WTC11 (cell line): ENCODE results near the gene CENPE.

ENCODE experiments used
- ARID4B ChIP-seq: sonication (generic); formaldehyde crosslinking; IDR thresholded peaks from 2 replicates; pipeline ENCODE4 v1.8.0; 2023; ENCODE audit warnings: missing genetic modification reagents, mild to moderate bottlenecking, borderline replicate concordance
- CREB1 ChIP-seq: sonication (generic); formaldehyde crosslinking; IDR thresholded peaks from 2 replicates; pipeline ENCODE4 v1.8.0; 2023; ENCODE audit warnings: mild to moderate bottlenecking, missing genetic modification reagents
- CREM ChIP-seq: sonication (generic); formaldehyde crosslinking; IDR thresholded peaks from 2 replicates; pipeline ENCODE4 v1.8.1; 2022; ENCODE audit warnings: mild to moderate bottlenecking, missing genetic modification reagents, moderate library complexity
- HMGXB4 ChIP-seq: sonication (generic); formaldehyde crosslinking; IDR thresholded peaks from 2 replicates; pipeline ENCODE4 v1.8.1; 2023; ENCODE audit warnings: mild to moderate bottlenecking, moderate library complexity, missing genetic modification reagents
- IRF2 ChIP-seq: sonication (generic); formaldehyde crosslinking; IDR thresholded peaks from 2 replicates; pipeline ENCODE4 v1.8.0; 2022; ENCODE audit warnings: low read depth, missing genetic modification reagents, borderline replicate concordance
- KAT7 ChIP-seq: sonication (generic); formaldehyde crosslinking; IDR thresholded peaks from 2 replicates; pipeline ENCODE4 v1.8.1; 2023; ENCODE audit warnings: missing genetic modification reagents, mild to moderate bottlenecking, borderline replicate concordance
- MAX ChIP-seq: sonication (generic); formaldehyde crosslinking; IDR thresholded peaks from 2 replicates; pipeline ENCODE4 v1.8.0; 2022; ENCODE audit warnings: mild to moderate bottlenecking, missing genetic modification reagents
- PRDM15 ChIP-seq: sonication (generic); formaldehyde crosslinking; IDR thresholded peaks from 2 replicates; pipeline ENCODE4 v1.8.0; 2022; ENCODE audit warnings: missing genetic modification reagents
- TCF7 ChIP-seq: sonication (generic); formaldehyde crosslinking; IDR thresholded peaks from 2 replicates; pipeline ENCODE4 v1.8.0; 2022; ENCODE audit warnings: mild to moderate bottlenecking, low read depth, missing genetic modification reagents, moderate library complexity
- TEAD1 ChIP-seq: sonication (generic); formaldehyde crosslinking; IDR thresholded peaks from 2 replicates; pipeline ENCODE4 v1.8.0; 2022; ENCODE audit warnings: mild to moderate bottlenecking, missing genetic modification reagents
- ZNF416 ChIP-seq: fragments of 250-450 bp; sonication (Bioruptor Pico); IDR thresholded peaks from 2 replicates; pipeline ENCODE4 v1.9.0; 2021; ENCODE audit warnings: mild to moderate bottlenecking, inconsistent platforms
- TF ChIP-seq, protein P1 (sequence below): fragments of 200-600 bp; IDR thresholded peaks from 2 replicates; pipeline ENCODE4 v1.8.0; 2022; ENCODE audit warnings: antibody characterized with exemption
- TF ChIP-seq, protein P2 (sequence below): sonication (generic); formaldehyde crosslinking; conservative IDR thresholded peaks from 2 replicates; pipeline ENCODE4 v1.8.1; 2023; ENCODE audit warnings: mild to moderate bottlenecking, low read depth, missing genetic modification reagents, moderate library complexity
- TF ChIP-seq, protein P3 (sequence below): sonication (generic); formaldehyde crosslinking; IDR thresholded peaks from 2 replicates; pipeline ENCODE4 v1.8.1; 2022; ENCODE audit warnings: mild to moderate bottlenecking, missing genetic modification reagents, moderate library complexity, borderline replicate concordance

DNA sequence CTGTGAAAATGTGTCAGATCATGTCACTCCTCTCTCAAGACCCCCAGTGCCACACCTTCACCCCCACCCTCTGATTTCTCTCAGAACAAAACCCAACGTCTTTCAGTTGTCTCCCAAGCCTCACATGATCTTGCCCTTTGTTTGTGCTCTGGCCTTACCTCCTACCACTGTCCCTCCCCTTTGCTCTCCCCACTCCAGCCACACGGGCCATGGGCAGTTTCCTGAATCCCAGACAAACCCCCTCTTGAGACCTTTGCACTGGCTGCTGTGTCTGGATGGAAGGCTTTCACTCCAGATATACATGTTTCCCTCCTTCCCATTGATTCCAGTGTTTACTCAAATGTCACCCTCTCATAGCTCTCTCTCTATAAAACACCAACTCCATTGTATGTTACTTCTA is 3.6 kb upstream of the CENPE start:
- TF ChIP-seq, protein P1, sequence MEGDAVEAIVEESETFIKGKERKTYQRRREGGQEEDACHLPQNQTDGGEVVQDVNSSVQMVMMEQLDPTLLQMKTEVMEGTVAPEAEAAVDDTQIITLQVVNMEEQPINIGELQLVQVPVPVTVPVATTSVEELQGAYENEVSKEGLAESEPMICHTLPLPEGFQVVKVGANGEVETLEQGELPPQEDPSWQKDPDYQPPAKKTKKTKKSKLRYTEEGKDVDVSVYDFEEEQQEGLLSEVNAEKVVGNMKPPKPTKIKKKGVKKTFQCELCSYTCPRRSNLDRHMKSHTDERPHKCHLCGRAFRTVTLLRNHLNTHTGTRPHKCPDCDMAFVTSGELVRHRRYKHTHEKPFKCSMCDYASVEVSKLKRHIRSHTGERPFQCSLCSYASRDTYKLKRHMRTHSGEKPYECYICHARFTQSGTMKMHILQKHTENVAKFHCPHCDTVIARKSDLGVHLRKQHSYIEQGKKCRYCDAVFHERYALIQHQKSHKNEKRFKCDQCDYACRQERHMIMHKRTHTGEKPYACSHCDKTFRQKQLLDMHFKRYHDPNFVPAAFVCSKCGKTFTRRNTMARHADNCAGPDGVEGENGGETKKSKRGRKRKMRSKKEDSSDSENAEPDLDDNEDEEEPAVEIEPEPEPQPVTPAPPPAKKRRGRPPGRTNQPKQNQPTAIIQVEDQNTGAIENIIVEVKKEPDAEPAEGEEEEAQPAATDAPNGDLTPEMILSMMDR = no peak
- TF ChIP-seq HMGXB4 (CRISPR knock-in tag) (no peak), CREM (no peak), PRDM15 (no peak), IRF2 (no peak), ZNF416 (CRISPR knock-in tag) (no peak), TEAD1 (CRISPR knock-in tag) (no peak), KAT7 (CRISPR knock-in tag) (no peak), TCF7 (CRISPR knock-in tag) (no peak), CREB1 (CRISPR knock-in tag) (no peak), MAX (CRISPR knock-in tag) (no peak), ARID4B (CRISPR knock-in tag) (no peak)
- TF ChIP-seq, protein P2, sequence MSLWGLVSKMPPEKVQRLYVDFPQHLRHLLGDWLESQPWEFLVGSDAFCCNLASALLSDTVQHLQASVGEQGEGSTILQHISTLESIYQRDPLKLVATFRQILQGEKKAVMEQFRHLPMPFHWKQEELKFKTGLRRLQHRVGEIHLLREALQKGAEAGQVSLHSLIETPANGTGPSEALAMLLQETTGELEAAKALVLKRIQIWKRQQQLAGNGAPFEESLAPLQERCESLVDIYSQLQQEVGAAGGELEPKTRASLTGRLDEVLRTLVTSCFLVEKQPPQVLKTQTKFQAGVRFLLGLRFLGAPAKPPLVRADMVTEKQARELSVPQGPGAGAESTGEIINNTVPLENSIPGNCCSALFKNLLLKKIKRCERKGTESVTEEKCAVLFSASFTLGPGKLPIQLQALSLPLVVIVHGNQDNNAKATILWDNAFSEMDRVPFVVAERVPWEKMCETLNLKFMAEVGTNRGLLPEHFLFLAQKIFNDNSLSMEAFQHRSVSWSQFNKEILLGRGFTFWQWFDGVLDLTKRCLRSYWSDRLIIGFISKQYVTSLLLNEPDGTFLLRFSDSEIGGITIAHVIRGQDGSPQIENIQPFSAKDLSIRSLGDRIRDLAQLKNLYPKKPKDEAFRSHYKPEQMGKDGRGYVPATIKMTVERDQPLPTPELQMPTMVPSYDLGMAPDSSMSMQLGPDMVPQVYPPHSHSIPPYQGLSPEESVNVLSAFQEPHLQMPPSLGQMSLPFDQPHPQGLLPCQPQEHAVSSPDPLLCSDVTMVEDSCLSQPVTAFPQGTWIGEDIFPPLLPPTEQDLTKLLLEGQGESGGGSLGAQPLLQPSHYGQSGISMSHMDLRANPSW (CRISPR knock-in tag) = no peak
- TF ChIP-seq, protein P3, sequence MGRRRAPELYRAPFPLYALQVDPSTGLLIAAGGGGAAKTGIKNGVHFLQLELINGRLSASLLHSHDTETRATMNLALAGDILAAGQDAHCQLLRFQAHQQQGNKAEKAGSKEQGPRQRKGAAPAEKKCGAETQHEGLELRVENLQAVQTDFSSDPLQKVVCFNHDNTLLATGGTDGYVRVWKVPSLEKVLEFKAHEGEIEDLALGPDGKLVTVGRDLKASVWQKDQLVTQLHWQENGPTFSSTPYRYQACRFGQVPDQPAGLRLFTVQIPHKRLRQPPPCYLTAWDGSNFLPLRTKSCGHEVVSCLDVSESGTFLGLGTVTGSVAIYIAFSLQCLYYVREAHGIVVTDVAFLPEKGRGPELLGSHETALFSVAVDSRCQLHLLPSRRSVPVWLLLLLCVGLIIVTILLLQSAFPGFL = no peak
